ENCODE results near the gene ACTR1A.

GRCh38 chr10:102524746-102525145 lies 22.2 kb upstream of the ACTR1A start:
- TF ChIP-seq CTCF (IDR thresholded peaks at IDR 0.05 in 4 of 5, conservative IDR thresholded peaks at IDR 0.05 in 1 of 5) (no peak), POLR2A (IDR thresholded peaks at IDR 0.05) (no peak)
